HG03439 (cell line): ENCODE data around the gene NMD3.
A peak's percentile ranks its signal among the peaks of the same experiment; 100 is the strongest.
"Not testable (repeated sequence)": the region's sequence is repeated elsewhere in the genome, so short reads cannot be mapped to it uniquely, and the experiment has no call there.

Experiments used
- ATAC-seq: cut with Tn5 transposase; IDR thresholded peaks from one replicate; pipeline ENCODE4 v1.9.1; 2021; ENCODE audit warnings: mild to moderate bottlenecking, moderate library complexity; ENCODE audit not compliant: unreplicated experiment

The NMD3 gene

GRCh38 chr3:161220850-161221753, at the start of gene NMD3:
Gene NMD3 (plus strand): TSS chr3:161221311. CDS start chr3:161222014, 703 bp downstream.
- peak; percentile 98 for ATAC-seq

DNA sequence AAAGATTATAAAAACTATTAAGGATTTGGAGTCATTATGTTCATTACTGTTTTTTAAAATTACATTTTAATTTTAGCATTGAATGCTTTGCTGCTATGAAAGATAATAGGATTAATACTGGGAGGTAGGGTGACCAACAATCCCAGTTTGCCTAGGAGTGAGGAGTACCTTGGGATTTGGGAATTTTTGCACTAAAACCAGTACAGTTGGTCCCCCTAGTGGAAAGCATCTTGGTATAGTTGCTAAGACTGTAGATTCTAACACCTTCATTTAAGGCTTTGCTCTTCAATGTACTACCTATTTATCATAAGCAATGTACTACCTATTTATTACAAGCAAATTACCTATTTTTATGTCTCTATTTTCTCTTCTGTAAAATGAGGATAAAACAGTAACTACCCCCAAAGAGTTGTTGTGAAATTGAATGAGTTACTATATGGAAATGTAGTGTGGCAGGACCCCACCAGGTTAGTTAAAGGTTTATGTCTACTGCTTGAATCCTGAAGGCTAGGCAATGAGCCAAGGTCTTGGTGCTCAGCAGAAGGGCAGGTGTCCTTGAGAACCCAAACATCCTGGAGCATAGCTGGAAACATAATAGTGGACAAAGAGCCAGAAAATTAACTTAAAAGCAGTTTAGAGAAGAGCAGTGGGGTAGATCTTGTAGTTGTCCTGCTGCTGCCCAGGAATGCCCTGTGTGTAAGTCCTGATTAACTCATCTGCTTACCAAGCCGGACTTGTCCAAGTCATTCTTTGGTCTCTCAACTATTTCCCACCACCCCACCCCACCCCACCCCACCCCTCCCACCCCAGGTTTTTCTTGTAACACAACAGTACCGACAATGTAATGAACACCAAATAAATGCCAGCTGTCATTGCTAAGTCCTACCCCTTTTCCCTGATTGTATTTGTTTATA, 49.2 kb upstream of the NMD3 start:
- no peak for ATAC-seq

DNA sequence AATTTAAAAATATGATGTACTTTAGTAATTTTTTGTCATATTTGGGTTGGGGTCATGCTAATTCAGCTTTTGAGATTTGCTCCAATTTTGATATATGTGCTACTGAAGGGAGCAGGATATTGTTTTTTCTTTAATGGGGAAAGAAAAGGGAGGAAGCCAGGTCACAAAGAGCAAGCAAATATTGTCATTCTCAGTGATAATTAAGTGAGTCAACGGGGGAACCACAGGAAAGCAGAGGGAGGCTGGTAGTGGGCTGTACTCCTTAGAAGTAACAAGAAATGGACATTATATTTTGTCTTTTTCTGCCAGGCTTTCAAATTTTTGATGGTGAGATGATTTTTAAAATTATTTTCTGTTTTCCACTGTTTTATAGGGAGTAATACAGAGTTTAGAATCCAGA, 45.6 kb upstream of the NMD3 start:
- ATAC-seq: no peak

DNA sequence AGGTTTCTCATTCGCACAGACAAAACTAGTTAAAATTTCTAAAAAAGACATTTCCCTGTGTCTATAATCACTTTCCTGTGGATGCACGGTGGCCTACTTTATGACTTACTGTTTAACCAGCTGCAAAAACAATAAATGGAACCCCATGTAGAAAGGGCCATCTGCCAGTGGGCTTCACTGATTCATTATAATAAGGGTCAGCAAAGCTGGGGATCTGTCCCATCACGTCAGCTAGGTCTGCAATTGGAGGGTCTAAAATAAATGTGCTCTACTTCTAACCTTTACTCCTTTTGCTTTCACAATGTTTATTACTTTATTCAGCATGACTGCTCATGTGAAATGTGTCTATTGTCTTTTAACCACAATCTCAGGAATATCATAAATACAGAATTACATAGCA, 43.1 kb upstream of the NMD3 start:
- no peak for ATAC-seq

GRCh38 chr3:161181371-161181770, 39.7 kb upstream of the NMD3 start:
- ATAC-seq: not testable (repeated sequence)

DNA sequence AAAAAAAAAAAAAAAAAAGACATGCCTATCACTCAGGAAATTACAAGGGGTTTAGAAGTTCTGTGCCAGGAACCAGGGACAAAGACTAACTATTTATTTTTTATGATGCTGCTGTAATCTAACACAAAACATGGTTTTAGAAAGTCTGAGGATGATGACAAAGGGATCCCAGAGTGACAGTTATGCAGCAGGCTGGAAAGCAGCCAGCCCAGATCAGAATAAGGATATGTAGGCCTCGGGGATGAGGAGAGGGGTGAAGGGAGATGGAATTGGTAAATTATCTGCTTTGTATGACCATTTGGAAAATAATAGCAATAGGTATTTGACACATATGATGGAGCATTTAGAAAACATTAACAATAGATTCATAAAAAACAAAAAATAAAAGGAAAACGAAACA, 34.1 kb upstream of the NMD3 start:
- no peak for ATAC-seq

GRCh38 chr3:161197855-161198850, 23.0 kb upstream of the NMD3 start:
- ATAC-seq: no peak

DNA sequence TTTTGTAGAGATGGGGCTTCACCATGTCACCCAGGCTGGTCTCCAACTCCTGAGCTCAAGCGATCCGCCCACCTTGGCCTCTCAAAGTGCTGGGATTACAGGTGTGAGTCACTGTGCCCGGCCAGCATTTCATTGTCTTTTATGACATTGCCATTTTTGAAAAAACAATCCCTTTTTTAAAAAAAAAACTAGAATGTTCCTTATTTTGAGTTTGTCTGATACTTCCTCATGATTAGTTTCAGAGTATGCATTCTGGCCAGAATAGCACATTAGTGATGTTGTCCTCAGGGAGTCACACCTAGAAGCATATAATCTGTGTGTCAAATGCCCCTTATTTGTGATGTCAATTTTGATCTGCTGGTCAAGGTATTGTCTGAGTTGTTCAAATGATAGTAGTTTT, 21.2 kb upstream of the NMD3 start:
- ATAC-seq: no peak

DNA sequence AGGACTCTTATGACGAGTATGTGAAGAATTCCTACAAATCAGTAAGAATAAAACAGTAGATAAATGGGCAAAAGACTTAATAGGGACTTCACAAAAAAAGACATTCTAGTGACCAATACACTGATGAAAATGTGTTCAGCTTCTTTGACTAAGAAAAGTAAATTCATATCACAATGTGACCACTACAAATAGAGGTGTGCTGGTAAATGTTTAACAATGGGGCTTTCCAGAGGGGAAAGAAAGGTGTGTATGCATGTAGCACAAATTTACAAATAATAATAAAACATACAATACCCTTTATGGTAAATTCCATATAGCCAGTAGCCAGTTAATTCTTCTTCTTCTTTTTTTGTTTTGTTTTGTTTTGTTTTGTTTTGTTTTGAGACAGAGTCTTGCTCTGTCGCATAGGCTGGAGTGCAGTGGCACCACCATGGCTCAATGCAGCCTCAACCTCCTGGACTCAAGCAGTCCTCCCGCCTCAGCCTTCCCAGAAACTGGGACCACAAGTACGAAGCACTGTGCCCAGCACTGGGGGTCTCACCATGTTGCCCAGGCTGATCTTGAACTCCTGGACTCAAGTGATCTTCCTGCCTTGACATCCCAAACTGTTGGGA, 17.5 kb upstream of the NMD3 start:
- ATAC-seq: peak; percentile 79

DNA sequence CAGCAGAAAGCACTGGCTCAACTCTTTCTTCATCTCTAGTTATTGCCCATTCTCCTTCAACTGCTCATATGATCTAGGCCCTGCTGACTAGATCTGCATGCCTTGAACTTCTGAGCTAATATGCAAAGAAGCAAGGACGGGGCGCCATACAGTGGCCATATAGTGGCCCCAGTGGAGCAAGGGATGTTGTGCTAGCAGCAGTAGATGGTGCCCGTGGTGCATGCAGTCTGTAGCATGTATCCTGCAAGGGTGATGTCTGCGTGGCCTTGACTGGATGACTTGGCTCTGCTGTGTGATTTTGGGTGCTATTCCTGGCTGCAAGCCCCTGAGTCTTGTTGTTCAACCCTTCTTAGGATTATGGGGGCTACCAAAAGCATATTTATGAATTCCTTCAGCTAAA, 12.2 kb upstream of the NMD3 start:
- ATAC-seq: no peak

- no peak for ATAC-seq
Observed at GRCh38 chr3:161212171-161212771, 8.8 kb upstream of the NMD3 start.

- ATAC-seq: no peak
Observed at GRCh38 chr3:161212906-161213305, 8.2 kb upstream of the NMD3 start.

DNA sequence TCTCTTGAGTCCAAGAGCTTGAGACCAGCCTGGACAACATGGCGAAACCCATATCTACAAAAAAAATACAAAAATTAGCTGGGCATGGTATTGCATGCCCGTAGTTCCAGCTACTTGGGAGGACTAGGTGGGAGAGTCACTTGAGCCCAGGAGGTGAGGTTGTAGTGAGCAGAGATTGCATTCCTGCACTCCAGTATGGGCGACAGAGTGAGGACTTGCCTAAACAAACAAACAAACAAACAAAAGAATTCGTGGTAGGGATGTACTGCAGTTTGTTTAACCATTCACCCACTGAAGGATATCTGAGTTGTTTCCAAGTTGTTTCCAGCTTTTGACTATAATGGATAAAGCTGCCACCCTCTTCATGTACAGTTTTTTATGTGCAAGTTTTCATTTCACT, 7.5 kb upstream of the NMD3 start:
- ATAC-seq: no peak

DNA sequence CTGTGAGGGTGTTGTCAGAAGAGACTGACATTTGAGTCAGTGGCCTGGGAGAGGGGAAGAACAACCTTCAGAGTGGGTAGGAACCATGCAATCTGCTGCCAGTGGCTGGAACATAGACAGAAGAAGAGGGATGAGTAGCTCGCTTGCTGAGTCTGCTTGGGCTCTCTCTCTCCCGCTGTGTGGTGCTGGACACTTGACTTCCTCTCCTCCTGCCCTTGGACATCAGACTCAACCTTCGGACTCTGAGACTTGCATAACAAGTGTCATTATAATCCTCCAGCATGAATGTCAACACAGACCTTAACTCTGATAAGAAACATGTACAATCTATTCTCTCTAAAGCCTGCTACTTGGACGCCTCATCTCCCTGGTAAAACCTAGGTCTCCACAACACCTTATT, 5.9 kb upstream of the NMD3 start:
- no peak for ATAC-seq

GRCh38 chr3:161217496-161217895, 3.6 kb upstream of the NMD3 start:
- no peak for ATAC-seq

GRCh38 chr3:161219495-161219894, 1.6 kb upstream of the NMD3 start:
- ATAC-seq: no peak

DNA sequence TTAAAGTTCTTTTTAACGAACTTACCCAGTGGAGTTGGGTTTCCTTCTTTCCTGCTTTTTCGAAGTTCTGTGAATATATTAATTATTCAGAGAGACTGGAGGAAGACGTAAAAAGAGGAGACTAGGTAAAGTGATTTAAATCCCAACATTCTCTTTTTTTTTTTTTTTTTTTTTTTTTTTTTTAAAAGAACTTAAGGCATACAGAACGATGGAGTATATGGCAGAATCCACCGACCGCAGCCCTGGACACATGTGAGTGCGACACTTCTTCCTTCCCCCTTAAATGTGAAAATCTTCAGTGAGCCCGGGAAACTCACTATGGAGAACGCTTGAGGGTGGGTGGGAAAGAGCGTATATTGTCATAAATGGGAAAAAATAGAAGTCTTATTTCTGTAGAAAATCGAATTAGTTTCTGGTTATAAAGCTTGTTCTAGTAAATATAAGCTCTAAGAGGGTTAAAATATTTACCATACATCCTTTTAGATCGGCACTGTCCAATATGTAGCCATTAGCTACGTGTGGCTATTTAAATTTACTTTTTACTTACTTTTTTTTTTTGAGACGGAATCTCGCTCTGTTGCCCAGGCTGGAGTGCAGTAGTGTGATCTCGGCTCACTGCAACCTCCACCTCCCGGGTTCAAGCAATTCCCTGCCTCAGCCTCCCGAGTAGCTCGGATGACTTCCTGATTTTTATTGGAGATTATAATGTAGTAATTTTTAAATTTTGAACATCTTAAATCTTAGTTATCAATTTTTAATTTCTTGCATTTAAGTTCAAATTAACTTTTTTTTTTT, 892 bp downstream of the NMD3 start:
- ATAC-seq: no peak

GRCh38 chr3:161222662-161223061, 1.6 kb downstream of the NMD3 start:
- ATAC-seq: no peak

GRCh38 chr3:161224786-161225185, 3.7 kb downstream of the NMD3 start:
- ATAC-seq: no peak
